ENCODE results near the gene PRPF40B. TPM values are rescaled to one million over a fixed set of nuclear protein-coding genes. Genes with fewer than 3 reads are reported as not detected.

The PRPF40B gene
- total and polyA plus RNA-seq, 2 donors (not counting 1 experiment from before 2014, with no cell fraction given), result 11.7 to 23.7 TPM

DNA sequence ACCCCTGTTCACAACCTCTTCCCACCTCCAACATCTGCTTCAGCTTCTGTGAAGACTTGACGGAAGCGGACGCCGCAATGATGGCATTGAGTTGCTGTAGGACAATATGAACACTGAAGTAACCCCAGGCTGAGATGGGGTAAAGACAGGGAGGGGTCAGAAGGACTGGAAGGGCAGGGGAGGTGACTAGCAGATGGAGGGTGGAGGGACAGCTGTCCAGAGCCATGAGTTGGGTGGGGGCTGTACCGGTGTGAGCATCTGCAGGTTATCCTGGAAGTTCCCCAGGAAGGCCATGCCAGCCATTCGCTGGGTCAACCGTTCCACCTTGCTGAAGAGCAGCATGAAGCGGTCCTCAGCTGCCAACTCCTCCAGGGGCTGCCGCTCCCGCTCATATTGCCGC lies 26.1 kb downstream of the PRPF40B start:
- no peak overlapping the region for H2AFZ ChIP-seq (ENCODE audit: insufficient read depth, low read depth, low read length, poor library complexity, severe bottlenecking)
- peak overlapping the region; percentile 4 for H3K27ac Mint-ChIP-seq
- CTCF ChIA-PET, result interaction anchor here (0.6 to 12.5 kb wide), 8 partner anchors 12 to 128 kb away, joined by 3 to 372 read pairs (median 8); partner anchors contain the start of gene FMNL3
- H3K4me2 ChIP-seq (replicated peaks; ENCODE audit: low read depth, low read length, poor library complexity, severe bottlenecking), result no peak overlapping the region
- no peaks in the 10 kb centered on the region for H3K27me3 Mint-ChIP-seq
- no peak overlapping the region for H3K4me3 Mint-ChIP-seq
- H3K4me1 Mint-ChIP-seq, result peaks cover 23% of the 10 kb centered on the region
- TF ChIP-seq, protein P1, sequence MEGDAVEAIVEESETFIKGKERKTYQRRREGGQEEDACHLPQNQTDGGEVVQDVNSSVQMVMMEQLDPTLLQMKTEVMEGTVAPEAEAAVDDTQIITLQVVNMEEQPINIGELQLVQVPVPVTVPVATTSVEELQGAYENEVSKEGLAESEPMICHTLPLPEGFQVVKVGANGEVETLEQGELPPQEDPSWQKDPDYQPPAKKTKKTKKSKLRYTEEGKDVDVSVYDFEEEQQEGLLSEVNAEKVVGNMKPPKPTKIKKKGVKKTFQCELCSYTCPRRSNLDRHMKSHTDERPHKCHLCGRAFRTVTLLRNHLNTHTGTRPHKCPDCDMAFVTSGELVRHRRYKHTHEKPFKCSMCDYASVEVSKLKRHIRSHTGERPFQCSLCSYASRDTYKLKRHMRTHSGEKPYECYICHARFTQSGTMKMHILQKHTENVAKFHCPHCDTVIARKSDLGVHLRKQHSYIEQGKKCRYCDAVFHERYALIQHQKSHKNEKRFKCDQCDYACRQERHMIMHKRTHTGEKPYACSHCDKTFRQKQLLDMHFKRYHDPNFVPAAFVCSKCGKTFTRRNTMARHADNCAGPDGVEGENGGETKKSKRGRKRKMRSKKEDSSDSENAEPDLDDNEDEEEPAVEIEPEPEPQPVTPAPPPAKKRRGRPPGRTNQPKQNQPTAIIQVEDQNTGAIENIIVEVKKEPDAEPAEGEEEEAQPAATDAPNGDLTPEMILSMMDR (IDR thresholded peaks at IDR 0.05), result no peak
- TF ChIP-seq EZH2 (IDR thresholded peaks at IDR 0.05; ENCODE audit: borderline replicate concordance, insufficient read depth, low read depth, low read length, poor library complexity, severe bottlenecking), result no peak
- peaks cover 4% of the 10 kb centered on the region for H3K79me2 ChIP-seq (ENCODE audit: control insufficient read depth, insufficient read depth, low read length)
- WGBS (ENCODE audit: insufficient coverage), result 98% methylated on average over 7 of the region's 11 CpGs
- H3K9ac ChIP-seq (ENCODE audit: low read length), result no peak overlapping the region
- ATAC-seq (ENCODE audit: low read depth) (no peak), DNase-seq (no peak)
- intact Hi-C loops (cut with micrococcal nuclease), result no loop called here
- H3K4me1 ChIP-seq (ENCODE audit: control insufficient read depth in 2 of 2, insufficient read depth in 2 of 2, low read length in 2 of 2), result peaks cover 14 to 18% of the 10 kb centered on the region in 2 donors
- no peaks in the 10 kb centered on the region for H4K20me1 ChIP-seq (ENCODE audit: control insufficient read depth, insufficient read depth, low read length, poor library complexity, severe bottlenecking)
- H3K36me3 ChIP-seq (replicated peaks in 1 of 2; ENCODE audit: control extremely low read depth in 1 of 2, control insufficient read depth in 1 of 2, extremely low read depth in 1 of 2, insufficient read depth in 2 of 2, low read length in 1 of 2), result peaks cover 4 to 81% of the 10 kb centered on the region in 2 experiments
- no peak overlapping the region for H3K4me3 ChIP-seq (ENCODE audit: control extremely low read depth in 1 of 5, extremely low read depth in 1 of 5, insufficient read depth in 1 of 5, low read depth in 2 of 5, low read length in 4 of 5)
- no peaks in the 10 kb centered on the region for H3K9me3 Mint-ChIP-seq (ENCODE audit: insufficient read depth)
- POLR2A ChIA-PET, result interaction anchor here (0.7 kb wide), 1 partner anchor 54 kb away, joined by 4 read pairs; no protein-coding TSS in a partner anchor
- H3K27ac ChIP-seq (ENCODE audit: low read length in 2 of 2), result no peak overlapping the region
- no peaks in the 10 kb centered on the region for H3K27me3 ChIP-seq (replicated peaks in 1 of 4; ENCODE audit: control extremely low read depth in 1 of 4, control insufficient read depth in 3 of 4, insufficient read depth in 4 of 4, low read length in 3 of 4)
- no peaks in the 10 kb centered on the region for H3K9me3 ChIP-seq (ENCODE audit: control extremely low read depth in 1 of 3, control insufficient read depth in 2 of 3, insufficient read depth in 1 of 3, low read length in 2 of 3)

DNA sequence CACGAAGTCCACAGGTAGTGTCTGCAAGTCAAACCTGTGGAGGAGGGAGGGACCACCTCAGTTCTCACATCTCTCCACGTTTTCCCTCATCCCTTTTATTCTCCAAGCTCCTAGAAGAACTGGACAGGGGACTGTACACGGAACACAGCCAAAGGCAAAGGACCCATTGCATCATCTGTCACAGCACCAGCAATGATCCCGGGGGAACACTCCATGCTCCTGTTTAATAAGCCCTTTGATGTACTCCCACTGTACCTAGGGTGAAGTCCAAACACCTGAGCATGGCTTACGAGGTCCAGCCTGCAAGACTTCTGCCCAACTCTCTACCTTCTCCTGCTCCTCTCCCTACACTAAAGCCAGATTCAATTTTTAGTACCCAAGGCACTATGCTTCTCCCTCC lies 26.5 kb downstream of the PRPF40B start:
- Histone ChIP-seq H4K20me1 (ENCODE audit: control insufficient read depth, insufficient read depth, low read length, poor library complexity, severe bottlenecking) (no peaks in the 10 kb centered on the region), H3K4me1 (ENCODE audit: control insufficient read depth in 2 of 2, insufficient read depth in 2 of 2, low read length in 2 of 2) (peaks cover 10 to 14% of the 10 kb centered on the region in 2 donors), H2AFZ (ENCODE audit: insufficient read depth, low read depth, low read length, poor library complexity, severe bottlenecking) (no peak overlapping the region), H3K4me3 (ENCODE audit: control extremely low read depth in 1 of 5, extremely low read depth in 1 of 5, insufficient read depth in 1 of 5, low read depth in 2 of 5, low read length in 4 of 5) (no peak overlapping the region), H3K9ac (ENCODE audit: low read length) (no peak overlapping the region), H3K4me2 (replicated peaks; ENCODE audit: low read depth, low read length, poor library complexity, severe bottlenecking) (no peak overlapping the region), H3K9me3 (ENCODE audit: control extremely low read depth in 1 of 3, control insufficient read depth in 2 of 3, insufficient read depth in 1 of 3, low read length in 2 of 3) (no peaks in the 10 kb centered on the region), H3K36me3 (replicated peaks in 1 of 2; ENCODE audit: control extremely low read depth in 1 of 2, control insufficient read depth in 1 of 2, extremely low read depth in 1 of 2, insufficient read depth in 2 of 2, low read length in 1 of 2) (peaks cover 4 to 85% of the 10 kb centered on the region in 2 experiments), H3K27me3 (replicated peaks in 1 of 4; ENCODE audit: control extremely low read depth in 1 of 4, control insufficient read depth in 3 of 4, insufficient read depth in 4 of 4, low read length in 3 of 4) (no peaks in the 10 kb centered on the region), H3K27ac (ENCODE audit: low read length in 2 of 2) (no peak overlapping the region), H3K79me2 (ENCODE audit: control insufficient read depth, insufficient read depth, low read length) (peaks cover 4% of the 10 kb centered on the region)
- H3K27ac Mint-ChIP-seq, result no peak overlapping the region
- ATAC-seq (ENCODE audit: low read depth) (no peak), DNase-seq (no peak)
- POLR2A ChIA-PET, result no interaction called here
- peaks cover 19% of the 10 kb centered on the region for H3K4me1 Mint-ChIP-seq
- no peaks in the 10 kb centered on the region for H3K9me3 Mint-ChIP-seq (ENCODE audit: insufficient read depth)
- intact Hi-C loops (cut with micrococcal nuclease), result no loop called here
- CTCF ChIA-PET, result interaction anchor here (0.6 to 12.5 kb wide), 7 partner anchors 13 to 113 kb away, joined by 3 to 372 read pairs (median 6); partner anchors contain the start of gene FMNL3
- H3K27me3 Mint-ChIP-seq, result no peaks in the 10 kb centered on the region
- WGBS (ENCODE audit: insufficient coverage), result 100% methylated on average over 5 of the region's 5 CpGs
- H3K4me3 Mint-ChIP-seq, result no peak overlapping the region
- TF ChIP-seq EZH2 (IDR thresholded peaks at IDR 0.05; ENCODE audit: borderline replicate concordance, insufficient read depth, low read depth, low read length, poor library complexity, severe bottlenecking), result no peak
- TF ChIP-seq, protein P1 (IDR thresholded peaks at IDR 0.05), result no peak

All from B cell (primary cell).